ENCODE data around the gene CPTP. TPM values are rescaled to one million over a fixed set of nuclear protein-coding genes. Genes with fewer than 3 reads are reported as not detected.

Gene CPTP
- polyA plus RNA-seq, 1 donor from 2014 or later, result 9.9 TPM

DNA sequence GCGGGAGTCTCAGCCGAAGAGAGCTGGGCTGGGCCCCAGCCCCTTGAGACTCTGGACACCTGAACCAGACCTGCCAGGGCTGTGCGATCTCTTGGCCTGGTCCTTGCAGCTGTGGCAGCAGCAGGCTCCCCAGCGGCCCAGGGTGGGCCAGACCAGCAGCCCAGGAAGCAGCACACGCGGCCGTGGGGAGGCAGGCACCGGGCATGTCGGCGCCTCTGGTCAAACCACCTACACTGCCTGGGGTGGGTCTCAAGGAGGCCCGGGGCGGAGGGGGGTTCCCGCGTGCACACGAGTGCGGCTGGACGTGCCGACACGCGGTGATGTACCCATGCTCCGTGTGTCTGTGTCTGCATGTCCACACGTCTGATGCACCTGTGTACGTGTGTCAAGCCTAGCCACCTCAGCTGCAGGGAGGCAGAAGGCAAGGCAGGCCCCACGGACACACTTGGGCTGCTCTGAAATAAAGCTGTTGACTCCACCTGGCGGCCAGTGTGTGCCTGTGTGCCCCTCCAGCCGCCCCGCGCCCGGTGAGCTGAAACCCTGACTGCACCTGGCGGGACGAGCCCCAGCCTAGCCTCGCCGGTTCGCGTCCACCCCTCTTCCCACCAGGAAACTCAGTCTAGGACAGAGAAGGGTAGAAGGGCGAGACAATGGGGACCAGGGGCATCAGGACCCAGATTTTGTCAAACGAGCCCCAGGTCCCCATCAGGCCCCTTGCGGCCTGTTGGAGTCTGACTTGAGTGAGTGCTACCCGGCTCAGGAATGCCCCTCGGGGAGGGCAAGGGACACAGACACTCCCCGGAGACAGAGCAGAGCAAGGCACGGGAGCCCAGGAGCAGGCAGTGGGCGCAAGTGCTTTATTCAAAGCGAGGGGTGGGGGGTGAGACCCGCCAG is 32.8 kb upstream of the CPTP start:
- no peaks in the 10 kb centered on the region for H3K36me3 ChIP-seq (ENCODE audit: insufficient read depth, low read length)
- H3K27me3 ChIP-seq (ENCODE audit: insufficient read depth, low read depth, low read length), result no peaks in the 10 kb centered on the region
- H2AFZ ChIP-seq (ENCODE audit: low read depth, low read length), result no peak overlapping the region
- H3K4me3 ChIP-seq (ENCODE audit: low read length), result no peak overlapping the region
- H4K20me1 ChIP-seq (ENCODE audit: insufficient read depth), result no peaks in the 10 kb centered on the region
- H3K9me2 ChIP-seq (ENCODE audit: insufficient read depth, low read length), result no peaks in the 10 kb centered on the region
- no peak overlapping the region for H3K4me2 ChIP-seq (ENCODE audit: low read length)
- no peaks in the 10 kb centered on the region for H3K79me2 ChIP-seq (replicated peaks; ENCODE audit: insufficient read depth, low read length)
- no peaks in the 10 kb centered on the region for H3F3A ChIP-seq (ENCODE audit: insufficient read depth, low read length, poor library complexity, severe bottlenecking)
- H3K9ac ChIP-seq (ENCODE audit: low read length), result peak overlapping the region; percentile 16
- H3K27ac ChIP-seq (ENCODE audit: low read length), result no peak overlapping the region
- no peaks in the 10 kb centered on the region for H3K9me3 ChIP-seq (ENCODE audit: low read length)
- TF ChIP-seq MXI1 (conservative IDR thresholded peaks at IDR 0.05; ENCODE audit: poor library complexity, severe bottlenecking) (peak; percentile 34), TAF1 (IDR thresholded peaks at IDR 0.05; ENCODE audit: low read depth) (no peak), SMC3 (conservative IDR thresholded peaks at IDR 0.05; ENCODE audit: poor library complexity) (peak; percentile 79), RAD21 (conservative IDR thresholded peaks at IDR 0.05) (peak; percentile 70), POLR2AphosphoS5 (IDR thresholded peaks at IDR 0.05) (peak; percentile 51), REST (IDR thresholded peaks at IDR 0.05; ENCODE audit: borderline replicate concordance) (no peak), EP300 (conservative IDR thresholded peaks at IDR 0.05; ENCODE audit: poor library complexity, severe bottlenecking) (no peak), EZH2 (IDR thresholded peaks at IDR 0.05; ENCODE audit: borderline replicate concordance, insufficient read depth, low read length, poor library complexity, severe bottlenecking) (no peak)
- TF ChIP-seq, protein P1, sequence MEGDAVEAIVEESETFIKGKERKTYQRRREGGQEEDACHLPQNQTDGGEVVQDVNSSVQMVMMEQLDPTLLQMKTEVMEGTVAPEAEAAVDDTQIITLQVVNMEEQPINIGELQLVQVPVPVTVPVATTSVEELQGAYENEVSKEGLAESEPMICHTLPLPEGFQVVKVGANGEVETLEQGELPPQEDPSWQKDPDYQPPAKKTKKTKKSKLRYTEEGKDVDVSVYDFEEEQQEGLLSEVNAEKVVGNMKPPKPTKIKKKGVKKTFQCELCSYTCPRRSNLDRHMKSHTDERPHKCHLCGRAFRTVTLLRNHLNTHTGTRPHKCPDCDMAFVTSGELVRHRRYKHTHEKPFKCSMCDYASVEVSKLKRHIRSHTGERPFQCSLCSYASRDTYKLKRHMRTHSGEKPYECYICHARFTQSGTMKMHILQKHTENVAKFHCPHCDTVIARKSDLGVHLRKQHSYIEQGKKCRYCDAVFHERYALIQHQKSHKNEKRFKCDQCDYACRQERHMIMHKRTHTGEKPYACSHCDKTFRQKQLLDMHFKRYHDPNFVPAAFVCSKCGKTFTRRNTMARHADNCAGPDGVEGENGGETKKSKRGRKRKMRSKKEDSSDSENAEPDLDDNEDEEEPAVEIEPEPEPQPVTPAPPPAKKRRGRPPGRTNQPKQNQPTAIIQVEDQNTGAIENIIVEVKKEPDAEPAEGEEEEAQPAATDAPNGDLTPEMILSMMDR (IDR thresholded peaks at IDR 0.05; ENCODE audit: poor library complexity, severe bottlenecking), result peak; percentile 74

DNA sequence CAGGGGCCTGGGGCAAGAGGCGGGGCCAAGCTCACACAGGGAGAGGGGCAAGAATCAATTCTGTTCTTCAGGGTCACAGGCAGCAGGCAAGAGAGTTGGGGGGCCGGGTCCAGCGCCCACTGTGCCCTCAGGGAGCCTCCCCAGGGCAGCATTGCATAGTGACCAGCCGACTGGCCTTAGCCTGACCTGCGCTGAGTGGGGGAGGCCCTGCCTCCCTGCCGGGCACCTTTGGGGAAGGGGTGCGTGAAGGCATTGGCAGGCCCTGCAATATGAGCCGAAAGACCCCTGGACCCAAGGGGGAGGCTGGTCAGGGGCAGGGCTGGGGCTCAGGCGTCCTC is 32.2 kb upstream of the CPTP start:
- Histone ChIP-seq H3K9me3 (ENCODE audit: low read length) (no peaks in the 10 kb centered on the region), H3F3A (ENCODE audit: insufficient read depth, low read length, poor library complexity, severe bottlenecking) (no peaks in the 10 kb centered on the region), H2AFZ (ENCODE audit: low read depth, low read length) (no peak overlapping the region), H3K27me3 (ENCODE audit: insufficient read depth, low read depth, low read length) (no peaks in the 10 kb centered on the region), H3K4me3 (ENCODE audit: low read length) (no peak overlapping the region), H3K4me2 (ENCODE audit: low read length) (no peak overlapping the region), H3K79me2 (replicated peaks; ENCODE audit: insufficient read depth, low read length) (no peaks in the 10 kb centered on the region), H3K36me3 (ENCODE audit: insufficient read depth, low read length) (no peaks in the 10 kb centered on the region), H4K20me1 (ENCODE audit: insufficient read depth) (no peaks in the 10 kb centered on the region), H3K9me2 (ENCODE audit: insufficient read depth, low read length) (no peaks in the 10 kb centered on the region), H3K27ac (ENCODE audit: low read length) (no peak overlapping the region), H3K9ac (ENCODE audit: low read length) (no peak overlapping the region)
- no peak for TF ChIP-seq RAD21 (conservative IDR thresholded peaks at IDR 0.05)
- TF ChIP-seq REST (IDR thresholded peaks at IDR 0.05; ENCODE audit: borderline replicate concordance), result no peak

Measured in neural cell (in vitro differentiated cells).